ENCODE data around the gene ZBTB7B. TPM values are rescaled to one million over a fixed set of nuclear protein-coding genes. Genes with fewer than 3 reads are reported as not detected.

Gene ZBTB7B
- total and polyA plus RNA-seq, 9 of the 15 experiments (the other 6 are each of a cell fraction or from before 2014, with no cell fraction given) = 0.04 to 46.5 (median 15.2) TPM

- Histone ChIP-seq H3K9ac (ENCODE audit: insufficient read depth in 1 of 2, low read depth in 2 of 2, low read length in 2 of 2) (peak overlapping the region; percentile 82 to 97; a peak in 3 of 4 replicates), H3K4me2 (ENCODE audit: insufficient read depth, low read length) (peak overlapping the region; percentile 96), H2AFZ (ENCODE audit: low read depth, low read length) (peak overlapping the region; percentile 22; the same call in 1 of the 2 replicates), H3K27me3 (ENCODE audit: control insufficient read depth in 2 of 2, insufficient read depth in 2 of 2, low read length in 2 of 2) (no peaks in the 10 kb centered on the region; a peak in 1 of 5 replicates), H3K9me3 (replicated peaks; ENCODE audit: control insufficient read depth, insufficient read depth, low read depth, low read length) (no peaks in the 10 kb centered on the region), H4K20me1 (replicated peaks; ENCODE audit: control insufficient read depth, insufficient read depth, low read length) (no peaks in the 10 kb centered on the region), H3K27ac (ENCODE audit: extremely low read depth, low read depth, low read length) (peak overlapping the region; percentile 99), H3K79me2 (ENCODE audit: control insufficient read depth, insufficient read depth, low read length) (peaks cover 66% of the 10 kb centered on the region), H3K36me3 (ENCODE audit: control insufficient read depth, insufficient read depth, low read length) (peaks cover 37% of the 10 kb centered on the region), H3K9me1 (ENCODE audit: control insufficient read depth, insufficient read depth, low read length) (no peaks in the 10 kb centered on the region), H3K4me3 (peak overlapping the region; percentile 66; the same call in 1 of the 2 replicates), H3K4me1 (replicated peaks in 1 of 2; ENCODE audit: control insufficient read depth in 2 of 2, insufficient read depth in 2 of 2, low read length in 2 of 2) (peaks cover 42 to 51% of the 10 kb centered on the region in 2 experiments)
- CTCF ChIA-PET (ENCODE audit: low intra/inter-chr PET ratio) = no interaction called here
- no TSS peak for BruUV-seq (replicated peaks)
- intact Hi-C loops (cut with micrococcal nuclease) (loop anchor here (5.0 kb wide), 1 partner anchor 90 kb away; the partner anchor contains the start of gene EFNA4), in situ Hi-C loops (cut with MboI) (no loop called here)
- POLR2A ChIA-PET = interaction anchor here (0.6 to 8.3 kb wide), 8 partner anchors 10 to 86 kb away, joined by 3 to 80 read pairs (median 10); partner anchors contain the start of genes FLAD1, LENEP, PBXIP1 and PYGO2
- ATAC-seq (no peak), DNase-seq (ENCODE audit: extremely low read depth in 1 of 4, low spot score in 3 of 4) (no peak), FAIRE-seq (no peak)
- 54% methylated on average over 3 of the region's 3 CpGs for WGBS (ENCODE audit: insufficient coverage, low coverage, missing lambda C conversion rate)
- TF ChIP-seq BRF2 (IDR thresholded peaks at IDR 0.05; ENCODE audit: borderline replicate concordance, insufficient read depth, insufficient read length) = no peak
- TF ChIP-seq NFIC (IDR thresholded peaks at IDR 0.05) = 0 out of 2 replicates have a peak, but pooled peaks have one; percentile 32
These were observed 30.4 kb upstream of the ZBTB7B start for GRCh38 chr1:154972213-154972516.

All from K562 (cell line).